ENCODE measurements around the gene ADRB1.

ADRB1 gene

DNA sequence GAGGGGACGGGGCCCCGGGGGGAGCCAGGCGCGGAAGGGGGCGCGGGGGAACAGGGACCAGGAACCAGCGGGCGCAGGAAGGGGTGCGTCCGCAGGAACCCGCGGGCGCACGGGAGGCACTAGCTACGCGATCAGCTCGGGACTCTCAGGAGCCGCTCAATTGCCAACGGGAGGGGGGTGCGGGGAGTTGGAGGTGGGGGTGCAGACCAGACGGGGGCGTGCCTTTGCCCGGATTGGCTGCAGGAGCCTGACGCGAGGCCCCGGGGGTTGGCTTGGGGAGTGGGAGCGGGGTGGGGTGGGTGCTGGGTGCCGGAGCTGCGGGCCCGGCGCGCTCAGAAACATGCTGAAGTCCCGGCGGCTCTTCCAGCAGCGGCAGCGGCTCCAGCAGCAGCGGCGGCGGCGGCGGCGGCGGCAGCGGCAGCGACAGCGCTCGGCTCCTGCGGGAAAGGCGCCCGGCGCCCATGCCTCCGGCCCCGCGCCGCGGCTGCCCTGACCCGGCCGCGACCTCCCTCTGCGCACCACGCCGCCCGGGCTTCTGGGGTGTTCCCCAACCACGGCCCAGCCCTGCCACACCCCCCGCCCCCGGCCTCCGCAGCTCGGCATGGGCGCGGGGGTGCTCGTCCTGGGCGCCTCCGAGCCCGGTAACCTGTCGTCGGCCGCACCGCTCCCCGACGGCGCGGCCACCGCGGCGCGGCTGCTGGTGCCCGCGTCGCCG lies at the start of gene ADRB1:
Gene ADRB1, plus strand, starts transcription at position 335 of the 715 bp plus-strand sequence. Its CDS starts 267 bp downstream, at position 602.
- DNase-seq, result peak; percentile 43

DNA sequence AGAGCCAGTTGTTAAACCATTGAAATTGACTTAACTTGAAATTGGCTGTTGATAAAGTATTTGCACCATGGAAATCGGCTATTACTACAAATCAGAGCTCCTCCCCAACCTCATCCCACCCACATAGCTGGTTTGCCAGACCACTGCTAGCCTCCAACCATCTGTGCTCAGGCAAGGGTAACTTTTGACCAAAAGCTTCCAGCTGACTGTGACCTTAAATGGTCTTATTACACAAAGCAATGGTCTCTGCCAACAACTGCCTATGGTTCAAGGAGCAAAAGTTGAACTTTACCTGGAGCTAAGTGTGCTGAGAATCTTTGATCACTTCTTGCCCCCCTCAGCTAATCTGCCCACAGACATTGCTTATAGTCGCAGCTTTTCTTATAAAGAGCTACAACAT lies 48.5 kb upstream of the ADRB1 start:
- DNase-seq, result no peak

DNA sequence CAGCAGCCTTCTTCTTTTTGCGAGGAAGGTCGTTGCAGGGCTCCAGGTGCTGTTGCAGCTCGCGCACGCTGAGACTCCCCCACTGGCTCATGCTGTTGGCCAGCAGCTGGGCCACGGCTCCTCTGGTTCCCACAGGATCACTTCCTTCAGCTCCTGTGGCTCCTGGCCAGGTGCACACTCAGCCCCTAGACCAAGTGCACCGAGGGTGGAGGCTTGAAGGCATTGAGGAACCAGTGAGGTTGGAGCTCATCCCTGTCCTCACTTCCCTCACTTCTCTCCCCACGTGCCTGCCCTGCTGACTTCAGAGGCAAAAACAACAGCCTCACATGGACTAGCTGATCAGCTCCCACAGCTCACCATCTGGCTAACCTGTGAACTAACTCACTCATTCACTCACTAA lies 46.2 kb upstream of the ADRB1 start:
- no peak for DNase-seq

DNA sequence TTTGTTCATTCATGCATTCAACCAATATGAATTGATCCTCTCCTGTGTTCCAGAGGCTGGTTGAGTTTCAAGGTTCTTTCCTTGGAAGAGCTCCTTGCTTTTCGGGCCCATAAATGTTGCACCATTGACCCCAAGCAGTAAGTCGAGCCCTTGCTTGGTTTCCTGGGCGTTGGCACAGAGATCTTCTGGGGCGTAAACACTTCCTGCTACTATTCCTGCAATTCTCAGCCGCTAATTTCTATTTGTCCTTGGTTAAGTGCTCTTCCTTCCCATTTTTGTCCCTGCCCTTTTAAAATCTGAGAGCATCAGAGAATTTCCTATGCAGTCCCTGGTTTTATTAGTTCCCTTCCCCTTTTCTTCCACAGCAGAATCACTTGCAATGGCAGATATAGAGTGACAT lies 44.1 kb upstream of the ADRB1 start:
- no peak for DNase-seq

DNA sequence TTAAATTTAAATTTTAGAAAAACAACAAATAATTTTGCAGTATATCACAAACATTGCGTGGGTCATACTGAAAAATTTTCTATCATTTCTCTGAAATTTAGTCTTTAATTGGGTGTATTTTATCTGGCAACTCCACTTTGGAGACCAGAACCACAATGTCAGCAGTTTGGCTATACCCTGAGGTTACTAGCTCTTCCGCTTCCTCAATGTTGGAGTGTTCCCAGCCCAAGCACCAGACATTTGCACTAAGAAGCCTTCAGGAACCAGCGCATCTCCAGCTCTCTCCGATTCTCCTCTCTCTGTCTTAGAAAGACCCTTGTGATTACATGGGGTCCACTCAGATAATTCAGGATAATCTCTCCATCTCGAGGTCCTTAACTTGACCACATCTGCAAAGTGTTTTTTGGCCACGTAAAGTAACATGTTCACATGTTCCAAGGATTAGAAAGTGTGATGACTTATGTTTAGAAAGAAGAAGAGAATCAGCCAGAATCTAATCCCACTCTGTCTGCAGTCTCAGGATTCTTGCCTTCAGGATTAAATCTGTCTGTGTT lies 43.1 kb upstream of the ADRB1 start:
- DNase-seq, result no peak

DNA sequence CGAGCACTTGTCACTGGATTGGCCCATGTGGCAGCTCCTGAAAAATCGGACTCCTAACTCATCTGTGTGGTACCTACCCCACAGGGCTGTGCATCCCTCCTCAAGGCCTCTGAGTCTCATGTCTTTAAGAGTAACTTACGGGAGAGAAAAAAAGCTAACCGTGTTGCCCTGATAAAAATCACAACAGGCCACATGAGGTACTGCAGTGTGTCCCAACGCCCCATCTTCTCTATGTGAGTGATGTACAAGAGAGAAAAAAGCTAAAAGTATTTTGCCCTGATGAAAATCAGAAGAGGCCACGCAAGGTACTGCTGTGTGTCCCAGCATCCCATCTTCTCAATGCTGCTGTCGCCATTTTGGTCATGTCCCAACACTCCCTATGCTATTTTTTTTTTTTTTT lies 41.2 kb upstream of the ADRB1 start:
- no peak for DNase-seq

DNA sequence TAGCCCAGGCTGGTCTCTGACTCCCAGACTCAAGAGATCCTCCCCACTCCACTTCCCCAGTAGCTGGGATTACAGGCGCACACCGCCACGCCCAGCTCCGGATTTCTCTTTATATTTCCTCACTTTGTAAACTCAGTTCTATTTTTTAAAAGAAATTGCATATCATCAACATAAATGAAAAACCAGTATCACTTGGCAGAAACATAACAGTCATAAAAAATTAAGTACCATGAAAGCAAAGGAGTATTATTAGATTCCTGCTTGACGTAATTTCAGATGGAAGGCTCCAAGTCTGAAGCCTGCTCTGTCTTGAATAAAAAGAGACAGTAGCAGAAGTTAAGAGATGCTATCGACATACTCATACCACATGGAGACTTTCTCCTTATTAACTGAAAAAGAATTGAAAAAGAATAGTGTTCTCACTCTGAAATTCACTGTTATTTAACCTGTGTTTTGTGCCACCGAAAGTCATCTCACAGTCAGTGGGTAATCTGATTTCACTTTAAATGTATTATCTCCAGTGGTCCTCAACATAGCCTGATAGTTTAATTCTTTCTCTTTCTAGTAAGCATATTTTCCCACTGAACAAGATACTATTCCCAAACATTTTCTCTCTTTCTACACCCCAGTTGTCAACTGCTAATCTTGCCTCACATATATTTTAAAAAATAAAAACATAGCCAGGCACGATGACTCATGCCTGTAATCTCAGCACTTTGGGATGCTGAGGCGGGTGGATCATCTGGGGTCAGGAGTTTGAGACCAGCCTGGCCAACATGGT lies 40.3 kb upstream of the ADRB1 start:
- DNase-seq, result no peak

DNA sequence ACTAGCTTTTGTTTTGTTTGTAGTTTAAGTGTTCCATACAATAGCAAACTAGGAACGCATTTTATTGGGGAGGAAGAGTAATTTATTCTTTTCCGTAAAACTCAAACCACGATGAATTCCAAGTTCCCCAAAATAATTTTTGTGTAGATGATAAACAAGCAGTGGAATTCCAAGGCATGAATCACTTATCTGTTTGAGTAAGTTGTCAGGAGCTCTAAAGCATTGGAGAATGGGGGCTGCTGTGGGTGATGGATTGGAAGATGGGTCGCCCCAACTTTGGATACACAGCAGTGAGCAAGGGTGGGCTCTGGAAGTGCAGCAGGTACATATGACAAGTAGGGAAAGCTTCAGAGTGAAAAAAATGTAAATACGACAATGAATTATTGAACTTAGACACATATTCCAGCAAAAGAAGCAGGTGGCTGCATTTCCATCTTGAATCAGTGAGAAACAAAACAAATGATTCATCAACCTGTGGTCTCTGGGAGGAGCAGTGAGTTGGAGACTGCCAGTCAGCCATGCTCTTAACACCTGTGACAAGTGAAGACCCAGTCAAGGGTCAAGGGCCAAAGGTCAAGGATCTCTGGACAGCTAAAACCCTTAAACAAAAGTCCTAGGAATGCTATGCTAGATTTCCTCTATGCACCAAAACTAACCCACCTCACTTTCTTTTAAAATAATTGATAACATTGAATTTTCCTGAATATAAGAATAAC lies 34.2 kb upstream of the ADRB1 start:
- no peak for DNase-seq

DNA sequence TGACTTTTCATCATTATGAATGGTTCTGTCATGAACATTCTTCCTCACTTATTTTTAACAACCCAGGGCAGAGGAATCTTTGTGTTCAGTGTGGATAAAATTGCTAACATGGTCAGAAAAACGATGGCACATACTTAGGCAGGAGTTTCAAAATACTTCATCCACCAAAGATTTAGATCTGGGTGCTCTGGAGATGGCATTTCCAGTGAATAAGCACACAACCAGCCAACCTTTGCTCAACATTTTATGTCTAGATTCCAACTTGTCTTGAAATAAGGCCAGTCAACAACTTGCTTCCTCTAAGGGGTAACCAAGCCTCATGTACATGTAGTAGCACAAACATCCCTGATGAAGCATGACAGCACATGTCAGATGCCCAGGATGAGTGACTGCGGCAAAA lies 33.4 kb upstream of the ADRB1 start:
- no peak for DNase-seq

DNA sequence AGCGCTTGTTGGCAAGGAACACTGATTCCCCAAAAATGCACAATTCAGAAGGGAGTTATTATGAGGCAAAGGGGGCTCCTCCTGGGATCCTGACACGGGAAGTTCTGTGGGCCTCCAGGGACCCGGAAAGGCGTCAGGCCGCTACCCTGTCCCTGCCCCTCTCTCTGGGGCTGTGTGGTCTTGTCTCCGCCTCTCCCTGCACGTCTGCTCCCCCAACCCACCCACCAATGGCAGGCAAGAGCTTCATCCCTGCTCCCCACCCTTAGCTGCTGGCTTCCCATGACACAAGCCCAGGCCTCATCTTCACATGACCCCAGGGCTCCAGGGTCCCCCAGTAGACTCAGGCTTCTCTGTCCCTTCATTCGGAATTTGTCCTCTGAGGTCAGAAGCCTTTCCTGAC lies 31.0 kb upstream of the ADRB1 start:
- no peak for DNase-seq

DNA sequence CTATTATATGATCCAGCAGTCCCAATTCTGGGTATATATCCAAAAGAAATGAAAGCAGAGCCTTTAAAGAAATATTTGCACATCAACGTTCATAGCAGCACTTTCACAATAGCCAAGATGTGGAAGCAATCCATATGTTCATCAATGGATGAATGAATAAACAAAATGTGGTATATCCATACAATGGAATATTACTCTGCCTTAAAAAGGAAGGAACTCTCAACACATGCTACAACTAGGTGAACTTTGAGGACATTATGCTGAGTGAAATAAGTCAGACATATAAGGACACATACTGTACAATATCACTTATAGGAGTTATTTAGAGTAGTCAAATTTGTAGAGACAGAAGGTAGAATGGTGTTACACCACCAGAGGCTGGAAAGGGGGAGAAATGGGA lies 28.0 kb upstream of the ADRB1 start:
- DNase-seq, result no peak

DNA sequence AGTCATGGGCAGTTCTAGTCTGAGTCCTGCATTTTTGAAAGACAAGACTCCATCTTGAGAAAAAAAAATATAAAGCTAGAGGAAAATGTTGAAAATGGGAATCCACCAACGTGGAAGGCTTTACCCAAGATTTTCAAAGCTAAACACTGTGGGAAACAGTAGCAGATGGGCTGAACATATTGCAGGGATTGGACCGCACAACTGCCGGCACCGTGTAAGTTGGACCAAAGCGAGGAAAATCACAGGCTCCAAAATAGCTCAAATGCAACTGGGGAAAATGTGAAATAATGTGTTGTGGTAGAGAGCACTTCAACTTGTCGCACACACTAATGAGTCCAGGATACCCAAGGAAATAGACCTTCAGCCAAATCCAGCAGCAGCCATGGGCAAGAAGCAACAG lies 26.4 kb upstream of the ADRB1 start:
- DNase-seq, result peak; percentile 24

DNA sequence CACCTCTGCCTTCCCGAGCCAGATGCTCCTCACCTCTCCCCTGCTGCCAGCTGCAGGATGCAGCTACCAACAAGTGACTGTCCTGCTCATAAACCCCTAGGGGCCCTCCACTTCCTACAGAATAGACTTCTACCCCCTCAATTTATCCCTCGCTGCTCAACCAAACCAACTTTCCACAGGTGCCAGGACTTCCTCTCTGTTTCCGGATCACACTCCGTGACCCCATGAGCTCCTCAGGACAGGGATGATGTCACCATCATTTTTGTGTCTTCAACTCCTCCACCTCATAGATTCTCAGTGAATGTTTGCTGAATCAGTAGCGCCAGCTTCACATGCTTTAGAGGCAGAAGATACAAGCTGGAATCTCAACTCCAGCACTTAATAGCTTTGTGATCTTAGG lies 25.8 kb upstream of the ADRB1 start:
- no peak for DNase-seq

DNA sequence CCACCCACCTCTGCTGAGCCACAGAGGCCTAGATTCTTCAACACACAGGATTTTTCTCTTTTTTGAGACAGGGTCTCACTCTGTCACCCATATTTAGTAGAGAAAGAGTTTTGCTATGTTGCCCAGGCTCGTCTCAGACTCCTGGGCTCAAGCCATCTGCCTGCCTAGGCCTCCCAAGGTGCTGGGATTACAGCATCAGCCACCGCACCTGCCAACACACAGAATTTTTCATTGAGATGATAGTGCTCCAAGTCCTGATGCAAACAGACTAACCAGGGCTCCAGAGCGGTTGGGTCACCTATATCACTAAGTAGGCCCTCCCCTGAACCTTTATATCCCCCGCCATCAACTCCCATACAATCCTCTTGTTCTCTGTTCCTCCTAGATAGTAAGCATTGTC lies 24.4 kb upstream of the ADRB1 start:
- no peak for DNase-seq

DNA sequence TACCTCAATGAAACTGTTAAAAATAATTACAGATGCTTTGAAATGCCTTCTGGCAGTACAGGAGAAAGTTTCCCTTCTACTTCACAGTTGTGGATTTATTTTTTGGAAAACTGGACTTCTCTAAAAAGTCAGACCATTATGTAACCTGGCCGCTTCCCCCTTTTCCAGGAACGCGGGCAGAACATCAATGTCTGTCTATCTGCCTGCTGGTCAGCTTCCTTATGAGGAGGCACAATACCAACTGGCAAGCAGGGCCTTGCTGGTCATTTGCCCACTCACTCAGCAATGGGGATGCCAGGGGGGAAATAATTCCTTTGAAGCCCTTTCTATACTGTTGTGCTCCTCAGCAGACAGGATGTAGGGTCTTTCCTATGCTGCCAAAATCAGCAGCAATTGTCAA lies 22.5 kb upstream of the ADRB1 start:
- DNase-seq, result no peak

DNA sequence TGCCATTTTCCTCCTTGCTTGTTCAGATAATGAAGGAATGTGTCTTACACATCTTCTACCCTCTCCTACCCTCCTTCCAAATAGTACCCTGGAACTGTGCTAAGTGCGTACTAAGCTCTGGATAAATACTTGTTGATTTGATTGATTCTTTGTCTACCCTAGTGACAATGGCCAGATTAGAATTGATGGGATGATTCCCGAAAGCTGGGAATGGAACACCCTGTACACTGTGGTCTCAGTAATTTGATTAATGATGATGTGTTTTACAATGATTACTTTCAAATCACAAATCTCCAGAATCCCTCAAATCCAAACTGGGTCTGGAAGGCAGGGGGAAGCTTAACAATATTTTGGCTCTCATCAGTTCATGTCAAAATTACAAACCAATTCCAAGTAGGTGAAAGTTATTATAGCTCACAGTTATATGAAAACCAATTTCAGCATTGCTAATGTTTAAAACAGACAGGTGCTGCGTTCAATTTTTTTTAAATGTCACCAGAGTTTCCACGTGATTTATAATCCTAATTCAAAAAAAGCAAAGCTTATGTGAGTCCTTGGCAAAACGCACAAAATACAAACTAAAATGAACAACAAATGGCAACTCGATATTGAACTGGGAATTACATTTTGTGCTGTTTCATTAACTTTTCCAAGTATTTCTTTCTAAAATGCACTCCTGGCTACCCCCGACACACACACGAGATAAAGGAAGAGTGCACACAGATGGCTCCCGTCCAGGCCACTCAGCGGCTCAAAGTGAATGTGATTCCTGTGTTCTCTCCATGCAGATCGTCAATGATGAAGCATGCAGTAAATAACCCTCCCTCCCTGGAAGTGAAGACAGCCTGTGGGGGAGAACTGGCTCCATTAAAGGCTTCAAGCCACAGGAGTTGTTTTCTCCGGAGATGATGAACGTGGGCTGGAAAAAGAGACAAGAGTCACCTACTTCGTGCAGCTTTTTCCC lies 21.7 kb upstream of the ADRB1 start:
- no peak for DNase-seq

DNA sequence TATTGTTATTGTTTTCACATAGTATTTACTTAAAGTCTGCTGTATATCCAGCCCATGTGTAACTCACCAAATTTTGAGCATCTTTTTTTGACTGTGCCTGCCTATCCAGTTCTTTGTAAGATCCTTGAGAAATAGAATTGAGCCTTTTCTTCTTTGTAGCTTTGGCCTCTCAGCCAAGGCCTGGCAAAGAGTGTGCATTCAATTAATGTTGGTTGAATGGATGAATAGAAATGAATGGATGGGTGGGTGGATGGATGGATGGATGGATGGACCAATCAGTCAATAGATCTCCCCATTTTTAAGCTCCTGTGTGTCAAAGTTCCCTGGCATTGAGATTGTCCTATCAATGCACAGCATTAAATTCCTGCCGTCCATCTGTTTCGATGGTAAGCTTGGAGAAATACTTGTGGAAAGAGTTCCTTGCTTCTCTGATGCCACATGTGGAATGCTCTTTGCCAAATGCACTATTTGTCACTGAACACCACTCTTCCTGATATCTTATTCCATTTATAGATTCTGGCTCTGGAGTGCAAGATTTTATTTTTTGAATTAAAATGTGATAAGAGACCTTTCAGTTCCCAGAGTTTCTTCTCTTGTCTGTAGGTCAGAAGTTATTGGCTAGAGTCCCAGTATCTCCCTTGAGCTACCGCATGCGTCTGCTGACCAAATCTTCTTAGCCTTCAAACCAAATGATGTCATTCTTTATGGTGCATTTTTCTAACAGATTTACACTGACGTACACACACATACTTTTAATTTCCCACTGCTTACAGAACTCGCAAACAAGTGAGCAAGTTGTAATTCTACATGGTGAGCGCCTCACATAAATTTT lies 20.7 kb upstream of the ADRB1 start:
- no peak for DNase-seq

DNA sequence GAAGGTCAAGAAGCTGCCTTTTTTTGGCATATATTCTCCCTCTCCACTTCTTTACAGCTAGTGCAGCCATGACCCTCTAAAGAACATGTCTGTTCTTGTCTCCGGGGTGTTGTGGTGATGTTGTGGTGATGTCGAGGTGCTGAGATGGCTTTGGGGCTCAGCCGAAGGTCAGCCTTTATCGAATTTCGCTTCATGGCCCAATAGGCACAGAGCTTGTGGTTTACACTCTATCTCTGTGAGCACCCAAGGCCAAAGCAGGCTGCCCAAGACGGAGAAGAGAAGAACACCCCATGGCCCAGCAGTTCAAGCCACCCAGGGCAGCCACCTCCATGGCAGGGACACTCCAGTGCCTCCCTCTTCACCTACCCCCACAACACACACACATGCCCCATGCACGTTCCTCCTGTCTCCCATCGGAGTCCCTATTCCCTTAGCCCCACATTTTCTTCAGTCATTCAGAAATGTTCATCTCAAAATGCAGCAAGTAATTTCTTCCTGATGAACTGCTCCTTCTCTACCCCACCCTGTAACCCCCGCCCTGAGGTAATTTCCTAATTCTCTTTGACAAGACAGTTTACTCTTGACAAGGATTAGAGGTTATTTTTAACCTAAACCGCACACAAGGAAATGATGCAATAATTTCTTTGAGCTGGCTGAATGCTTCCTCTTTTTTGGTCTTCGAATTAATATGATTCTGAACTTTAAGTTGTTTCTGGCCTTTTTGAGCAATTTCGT lies 18.6 kb upstream of the ADRB1 start:
- DNase-seq, result no peak

DNA sequence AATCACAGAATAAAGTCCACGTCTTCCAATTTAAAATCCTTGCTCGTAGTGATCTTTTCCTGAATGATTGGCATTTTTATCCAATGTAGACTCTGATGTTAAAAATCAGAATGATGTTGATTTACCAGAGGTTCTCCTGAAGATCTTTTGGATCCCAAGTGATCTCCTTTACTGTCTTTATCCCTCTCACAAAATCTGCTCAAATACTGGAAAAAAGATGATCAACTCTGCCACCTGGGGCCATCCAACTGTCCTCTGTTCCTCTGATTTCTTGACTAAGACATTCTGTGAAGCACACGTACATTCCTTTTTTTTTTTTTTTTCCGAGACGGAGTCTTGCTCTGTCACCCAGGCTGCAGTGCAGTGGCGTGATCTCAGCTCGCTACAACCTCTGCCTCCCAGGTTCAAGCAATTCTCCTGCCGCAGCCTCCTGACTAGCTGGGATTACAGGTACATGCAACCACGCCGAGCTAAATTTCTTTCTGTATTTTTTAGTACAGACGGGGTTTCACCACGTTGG lies 18.0 kb upstream of the ADRB1 start:
- DNase-seq, result no peak

All from NCI-H1694 treated with DMSO at 0.1 percent for 48 hours (cell line).